Activated CD8-positive, alpha-beta memory T cell treated with anti-CD3 and anti-CD28 coated beads for 36 hours (primary cell): Measurements from ENCODE around the gene LIM2. TPM values are rescaled to one million over a fixed set of nuclear protein-coding genes. Genes with fewer than 3 reads are reported as not detected.
"Not testable (repeated sequence)": the region's sequence is repeated elsewhere in the genome, so short reads cannot be mapped to it uniquely, and the experiment has no call there.

Experiments
- CTCF ChIA-PET: fragments of 350-600 bp; sonication (Branson Sonifier 250); formaldehyde crosslinking; loops from one replicate; lab custom pipeline; 2021; ENCODE audit warnings: antibody characterized with exemption; lab: Charles Lee
- POLR2A ChIA-PET: fragments of 350-600 bp; sonication (Branson Sonifier 250); formaldehyde crosslinking; loops from one replicate; lab custom pipeline; 2021; ENCODE audit warnings: antibody characterized with exemption; lab: Charles Lee
- total RNA-seq, 2 experiments: library from RNA; stranded (reverse); gene quantifications; one replicate each; pipeline ENCODE4 v1.2.3, GENCODE V29; 2021

The LIM2 gene
- total RNA-seq, 2 experiments from 2014 or later: 0.31 to 1.2 TPM

- POLR2A ChIA-PET: interaction anchor here (0.6 kb wide), 1 partner anchor 35 kb away, joined by 3 read pairs; no protein-coding TSS in a partner anchor
- CTCF ChIA-PET: interaction anchor here (1.0 to 1.8 kb wide), 2 partner anchors 38 to 115 kb away, joined by 4 to 5 read pairs; no protein-coding TSS in a partner anchor
Measured at GRCh38 chr19:51399936-51400335, 12.2 kb upstream of the LIM2 start.

GRCh38 chr19:51399231-51399630, 11.5 kb upstream of the LIM2 start:
- ChIA-PET CTCF (interaction anchor here (1.0 to 2.2 kb wide), 5 partner anchors 9 to 258 kb away, joined by 3 to 7 read pairs (median 4); no protein-coding TSS in a partner anchor), POLR2A (no interaction called here)

GRCh38 chr19:51398096-51398704, 10.4 kb upstream of the LIM2 start:
- CTCF ChIA-PET: interaction anchor here (0.6 to 2.2 kb wide), 9 partner anchors 10 to 259 kb away, joined by 3 to 7 read pairs (median 3); no protein-coding TSS in a partner anchor
- POLR2A ChIA-PET: no interaction called here

GRCh38 chr19:51397453-51397852, 9.7 kb upstream of the LIM2 start:
- POLR2A ChIA-PET: not testable (repeated sequence)
- CTCF ChIA-PET: interaction anchor here (0.6 to 2.2 kb wide), 8 partner anchors 10 to 260 kb away, joined by 3 to 7 read pairs (median 4); no protein-coding TSS in a partner anchor

- ChIA-PET CTCF (interaction anchor here (1.3 to 3.5 kb wide), 5 partner anchors 21 to 45 kb away, joined by 4 to 26 read pairs (median 15); partner anchors contain the start of genes NKG7 and SIGLEC10), POLR2A (interaction anchor here (0.7 to 3.4 kb wide), 8 partner anchors 20 to 198 kb away, joined by 3 to 37 read pairs (median 4); partner anchors contain the start of genes ETFB and NKG7)
Measured at GRCh38 chr19:51396175-51396574, 8.4 kb upstream of the LIM2 start.

GRCh38 chr19:51394050-51394836, 6.5 kb upstream of the LIM2 start:
- POLR2A ChIA-PET: interaction anchor here (0.6 to 3.4 kb wide), 9 partner anchors 18 to 268 kb away, joined by 3 to 37 read pairs (median 12); partner anchors contain the start of genes ETFB and NKG7
- CTCF ChIA-PET: interaction anchor here (0.7 to 3.5 kb wide), 11 partner anchors 12 to 263 kb away, joined by 3 to 26 read pairs (median 6); partner anchors contain the start of genes ETFB, NKG7 and SIGLEC10

GRCh38 chr19:51392701-51393100, 4.9 kb upstream of the LIM2 start:
- CTCF ChIA-PET: interaction anchor here (1.2 kb wide), 1 partner anchor 21 kb away, joined by 4 read pairs; the partner anchor contains the start of gene NKG7
- POLR2A ChIA-PET: no interaction called here

GRCh38 chr19:51391073-51391611, 3.4 kb upstream of the LIM2 start:
- CTCF ChIA-PET: no interaction called here
- POLR2A ChIA-PET: no interaction called here

- CTCF ChIA-PET: interaction anchor here (0.6 kb wide), 1 partner anchor 15 kb away, joined by 3 read pairs; no protein-coding TSS in a partner anchor
- POLR2A ChIA-PET: no interaction called here
Measured at GRCh38 chr19:51389143-51389542, 1.4 kb upstream of the LIM2 start.

- ChIA-PET CTCF (no interaction called here), POLR2A (no interaction called here)
Measured at GRCh38 chr19:51386882-51387520, 773 bp downstream of the LIM2 start.

GRCh38 chr19:51382004-51382403, 5.8 kb downstream of the LIM2 start:
- CTCF ChIA-PET: interaction anchor here (0.6 to 1.3 kb wide), 2 partner anchors 12 to 909 kb away, joined by 3 read pairs; no protein-coding TSS in a partner anchor
- POLR2A ChIA-PET: no interaction called here

- ChIA-PET POLR2A (interaction anchor here (0.6 kb wide), 1 partner anchor 10 kb away, joined by 5 read pairs; no protein-coding TSS in a partner anchor), CTCF (interaction anchor here (1.3 to 1.4 kb wide), 2 partner anchors 13 to 39 kb away, joined by 4 to 5 read pairs; partner anchors contain the start of gene VSIG10L)
Measured at GRCh38 chr19:51380379-51380778, 7.4 kb downstream of the LIM2 start.

- POLR2A ChIA-PET: interaction anchor here (1.9 kb wide), 1 partner anchor 16 kb away, joined by 9 read pairs; no protein-coding TSS in a partner anchor
- CTCF ChIA-PET: interaction anchor here (0.7 to 1.2 kb wide), 2 partner anchors 21 to 97 kb away, joined by 3 to 5 read pairs; no protein-coding TSS in a partner anchor
Measured at GRCh38 chr19:51377422-51377821, 10.4 kb downstream of the LIM2 start.

- CTCF ChIA-PET: interaction anchor here (1.0 kb wide), 1 partner anchor 35 kb away, joined by 3 read pairs; no protein-coding TSS in a partner anchor
- POLR2A ChIA-PET: interaction anchor here (1.0 to 1.9 kb wide), 3 partner anchors 8 to 20 kb away, joined by 3 to 9 read pairs (median 4); no protein-coding TSS in a partner anchor
Measured at GRCh38 chr19:51375504-51376221, 12.1 kb downstream of the LIM2 start.

- POLR2A ChIA-PET: interaction anchor here (1.1 to 3.6 kb wide), 4 partner anchors 22 to 78 kb away, joined by 3 to 37 read pairs (median 11); no protein-coding TSS in a partner anchor
- CTCF ChIA-PET: interaction anchor here (1.2 to 3.8 kb wide), 5 partner anchors 10 to 75 kb away, joined by 3 to 26 read pairs (median 8); no protein-coding TSS in a partner anchor
Measured at GRCh38 chr19:51372649-51373504, 14.9 kb downstream of the LIM2 start, which contains the start of gene NKG7. Gene NKG7, minus strand, starts transcription at chr19:51372654. Its CDS starts 119 bp downstream, at chr19:51372535.

- ChIA-PET CTCF (interaction anchor here (0.6 to 3.8 kb wide), 5 partner anchors 9 to 70 kb away, joined by 3 to 26 read pairs (median 8); no protein-coding TSS in a partner anchor), POLR2A (interaction anchor here (1.1 to 3.6 kb wide), 4 partner anchors 22 to 79 kb away, joined by 3 to 37 read pairs (median 11); no protein-coding TSS in a partner anchor)
Measured at GRCh38 chr19:51372021-51372648, 15.6 kb downstream of the LIM2 start.
